Measurements from ENCODE around the gene ATAD3B.

GRCh38 chr1:1541956-1542765 is 70.6 kb downstream of the ATAD3B start:
- TF ChIP-seq POLR2AphosphoS5 (IDR thresholded peaks at IDR 0.05; ENCODE audit: low read depth, low read length): no peak
- no peak for TF ChIP-seq EGR1 (IDR thresholded peaks at IDR 0.05; ENCODE audit: low read depth)
- no peak for TF ChIP-seq CTCF (IDR thresholded peaks at IDR 0.05 in 2 of 3, conservative IDR thresholded peaks at IDR 0.05 in 1 of 3; ENCODE audit: borderline replicate concordance in 1 of 3, insufficient read depth in 1 of 3, low read depth in 2 of 3, low read length in 2 of 3)
- no peak for TF ChIP-seq RAD21 (IDR thresholded peaks at IDR 0.05; ENCODE audit: low read depth)
- no peak for TF ChIP-seq REST (IDR thresholded peaks at IDR 0.05; ENCODE audit: low read depth)
- TF ChIP-seq SIN3A (IDR thresholded peaks at IDR 0.05; ENCODE audit: low read depth): no peak
